Stomach (tissue), 9 donors: ENCODE results near the gene MRTO4. TPM values are rescaled to one million over a fixed set of nuclear protein-coding genes. Genes with fewer than 3 reads are reported as not detected.

Source experiments
- DNase-seq, 2 donors: peaks; one replicate each; pipeline versions ENCODE4 v3.0.0 to v3.0.0-alpha.2; 2013 to 2019
- H3K27ac ChIP-seq, 5 donors: fragments of 200-600 bp in 4 of 5; sonication (generic) in 4 of 5; one replicate each; pipeline ENCODE4 v1.5.1; 2013 to 2019; ENCODE audit warnings: mild to moderate bottlenecking in 1 of 5, moderate library complexity in 1 of 5
- H3K27me3 ChIP-seq, 3 donors: fragments of 200-600 bp; sonication (generic); one replicate each; pipeline ENCODE4 v1.5.1; 2017 to 2019; ENCODE audit warnings: mixed run types in 1 of 3
- H3K36me3 ChIP-seq, 4 donors: fragments of 200-600 bp; sonication (generic); 1 replicate in 3 of 4; 2 replicates in 1 of 4; pipeline ENCODE4 v1.5.1; 2016 to 2019
- H3K4me1 ChIP-seq, 4 donors: fragments of 200-600 bp; sonication (generic); one replicate each; pipeline ENCODE4 v1.5.1; 2016 to 2019
- H3K4me3 ChIP-seq, 4 donors: fragments of 200-600 bp; sonication (generic) in 3 of 4; one replicate each; pipeline ENCODE4 v1.5.1; 2016 to 2019; ENCODE audit warnings: mild to moderate bottlenecking in 1 of 4
- H3K9me3 ChIP-seq, 4 donors: fragments of 200-600 bp; sonication (generic); one replicate each; pipeline ENCODE4 v1.5.1; 2016 to 2019
- EP300 ChIP-seq: sonication (generic); formaldehyde crosslinking; IDR thresholded peaks from one replicate; pipeline ENCODE4 v1.6.1; 2017; ENCODE audit warnings: antibody characterized with exemption
- POLR2A ChIP-seq, 4 donors: fragments of 450-650 bp; IDR thresholded peaks; one replicate each; pipeline ENCODE4 v1.6.1; 2016; ENCODE audit warnings: antibody characterized with exemption in 4 of 4, control low read depth in 2 of 4, mild to moderate bottlenecking in 1 of 4, moderate library complexity in 1 of 4
- POLR2AphosphoS5 ChIP-seq, 3 donors: sonication (generic); formaldehyde crosslinking; IDR thresholded peaks; one replicate each; pipeline ENCODE4 v1.6.1; 2016; ENCODE audit warnings: antibody characterized with exemption in 3 of 3
- WGBS, 5 donors: extraction: QIAGEN DNeasy Blood & Tissue Kit in 3 of 5; methylation state at CpG; one replicate each; pipeline versions ENCODE4 v1.1.5 to v1.1.7; 2013 to 2018; 5-methylcytosine and 5-hydroxymethylcytosine counted together
- intact Hi-C: fragments of 100-400 bp; cut with DNase I; formaldehyde crosslinking; loops from one replicate; pipeline ENCODE4 v1.15.1; 2023; ENCODE audit warnings: low total_unique reads
- polyA plus RNA-seq, 3 donors: library from polyadenylated mRNA; stranded (reverse); fragments of 200-250 nt; gene quantifications; one replicate each; pipeline ENCODE4 v1.2.3, GENCODE V29; 2013
- total RNA-seq, 5 donors: library from RNA; depleted of rRNA; stranded (reverse); fragments of >200 nt; gene quantifications; one replicate each; pipeline versions ENCODE4 v1.1.0 to v1.2.3, GENCODE V29; 2014 to 2016
- TF ChIP-seq, protein P1 (sequence below), 7 experiments: fragments of 450-650 bp in 4 of 7; fragments of 200-600 bp in 3 of 7; sonication (generic) in 3 of 7; IDR thresholded peaks; one replicate each; pipeline ENCODE4 v1.5.1; 2016 to 2019; ENCODE audit warnings: antibody characterized with exemption in 7 of 7, control low read depth in 2 of 7, mild to moderate bottlenecking in 1 of 7
- donor health status: healthy with polysubstance abuse.
- donor health status: Bipolar disorder and iron deficiency.
- donor health status: healthy.

MRTO4 gene
- total and polyA plus RNA-seq, 8 donors: 1.8 to 46.7 (median 17.0) TPM

DNA sequence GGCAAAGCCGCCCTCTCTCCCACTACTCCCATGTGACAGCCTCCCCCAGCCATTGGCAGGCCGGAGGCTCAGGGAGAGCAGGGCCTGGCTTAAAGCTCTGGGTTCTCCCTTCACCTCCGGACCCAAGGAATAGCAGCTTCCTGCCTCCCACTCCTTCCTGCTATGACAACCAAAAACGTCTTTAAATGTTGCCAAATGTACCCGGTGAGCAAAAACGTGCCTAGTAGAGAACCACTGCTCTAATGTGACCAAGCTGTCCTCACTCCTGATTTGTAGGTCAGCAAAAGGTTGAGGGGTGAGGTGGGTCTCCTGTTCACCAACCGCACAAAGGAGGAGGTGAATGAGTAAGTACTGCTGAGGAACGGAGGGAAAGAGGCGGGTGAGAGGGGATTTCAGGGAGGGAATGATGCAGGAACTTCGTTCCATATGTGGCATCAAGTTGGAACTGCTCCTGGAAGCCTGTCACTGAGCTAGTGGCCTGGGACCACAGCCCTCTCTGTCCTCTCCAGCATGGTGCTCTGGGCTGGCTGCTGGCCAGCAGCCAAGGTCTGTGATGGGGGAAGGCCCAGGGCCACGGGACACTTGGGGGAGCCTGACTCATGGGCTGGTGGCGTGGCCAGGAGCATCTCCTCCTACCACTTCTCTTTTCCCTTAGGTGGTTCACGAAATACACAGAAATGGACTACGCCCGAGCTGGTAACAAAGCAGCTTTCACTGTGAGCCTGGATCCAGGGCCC is 5.7 kb downstream of the MRTO4 start:
- H3K9me3 ChIP-seq: no peaks in the 10 kb centered on the region
- H3K36me3 ChIP-seq: peaks cover 46 to 77% (median 64%) of the 10 kb centered on the region in 4 donors
- no peak for TF ChIP-seq POLR2AphosphoS5 (IDR thresholded peaks at IDR 0.05)
- DNase-seq: no peak
- intact Hi-C loops: no loop called here
- peaks cover 15 to 29% (median 22%) of the 10 kb centered on the region in 4 donors for H3K4me1 ChIP-seq
- H3K4me3 ChIP-seq: no peak overlapping the region
- WGBS, 5 donors: 68 to 81% (median 73%) methylated on average over 13 to 15 of the region's 15 CpGs
- H3K27ac ChIP-seq: no peak overlapping the region
- no peaks in the 10 kb centered on the region for H3K27me3 ChIP-seq

GRCh38 chr1:19258353-19258752 is 6.7 kb downstream of the MRTO4 start:
- H3K36me3 ChIP-seq: peaks cover 46 to 83% (median 64%) of the 10 kb centered on the region in 4 donors
- H3K4me1 ChIP-seq: peaks cover 5 to 19% (median 12%) of the 10 kb centered on the region in 4 donors
- no peak for DNase-seq
- TF ChIP-seq EP300 (no peak), POLR2AphosphoS5 (IDR thresholded peaks at IDR 0.05) (no peak), POLR2A (IDR thresholded peaks at IDR 0.05) (no peak)
- TF ChIP-seq, protein P1, sequence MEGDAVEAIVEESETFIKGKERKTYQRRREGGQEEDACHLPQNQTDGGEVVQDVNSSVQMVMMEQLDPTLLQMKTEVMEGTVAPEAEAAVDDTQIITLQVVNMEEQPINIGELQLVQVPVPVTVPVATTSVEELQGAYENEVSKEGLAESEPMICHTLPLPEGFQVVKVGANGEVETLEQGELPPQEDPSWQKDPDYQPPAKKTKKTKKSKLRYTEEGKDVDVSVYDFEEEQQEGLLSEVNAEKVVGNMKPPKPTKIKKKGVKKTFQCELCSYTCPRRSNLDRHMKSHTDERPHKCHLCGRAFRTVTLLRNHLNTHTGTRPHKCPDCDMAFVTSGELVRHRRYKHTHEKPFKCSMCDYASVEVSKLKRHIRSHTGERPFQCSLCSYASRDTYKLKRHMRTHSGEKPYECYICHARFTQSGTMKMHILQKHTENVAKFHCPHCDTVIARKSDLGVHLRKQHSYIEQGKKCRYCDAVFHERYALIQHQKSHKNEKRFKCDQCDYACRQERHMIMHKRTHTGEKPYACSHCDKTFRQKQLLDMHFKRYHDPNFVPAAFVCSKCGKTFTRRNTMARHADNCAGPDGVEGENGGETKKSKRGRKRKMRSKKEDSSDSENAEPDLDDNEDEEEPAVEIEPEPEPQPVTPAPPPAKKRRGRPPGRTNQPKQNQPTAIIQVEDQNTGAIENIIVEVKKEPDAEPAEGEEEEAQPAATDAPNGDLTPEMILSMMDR (IDR thresholded peaks at IDR 0.05): no peak
- intact Hi-C loops: no loop called here
- 90 to 93% (median 92%) methylated on average over 2 to 10 of the region's 10 CpGs for WGBS, 5 donors
- no peak overlapping the region for H3K4me3 ChIP-seq
- H3K9me3 ChIP-seq: no peaks in the 10 kb centered on the region
- no peaks in the 10 kb centered on the region for H3K27me3 ChIP-seq
- H3K27ac ChIP-seq: no peak overlapping the region

DNA sequence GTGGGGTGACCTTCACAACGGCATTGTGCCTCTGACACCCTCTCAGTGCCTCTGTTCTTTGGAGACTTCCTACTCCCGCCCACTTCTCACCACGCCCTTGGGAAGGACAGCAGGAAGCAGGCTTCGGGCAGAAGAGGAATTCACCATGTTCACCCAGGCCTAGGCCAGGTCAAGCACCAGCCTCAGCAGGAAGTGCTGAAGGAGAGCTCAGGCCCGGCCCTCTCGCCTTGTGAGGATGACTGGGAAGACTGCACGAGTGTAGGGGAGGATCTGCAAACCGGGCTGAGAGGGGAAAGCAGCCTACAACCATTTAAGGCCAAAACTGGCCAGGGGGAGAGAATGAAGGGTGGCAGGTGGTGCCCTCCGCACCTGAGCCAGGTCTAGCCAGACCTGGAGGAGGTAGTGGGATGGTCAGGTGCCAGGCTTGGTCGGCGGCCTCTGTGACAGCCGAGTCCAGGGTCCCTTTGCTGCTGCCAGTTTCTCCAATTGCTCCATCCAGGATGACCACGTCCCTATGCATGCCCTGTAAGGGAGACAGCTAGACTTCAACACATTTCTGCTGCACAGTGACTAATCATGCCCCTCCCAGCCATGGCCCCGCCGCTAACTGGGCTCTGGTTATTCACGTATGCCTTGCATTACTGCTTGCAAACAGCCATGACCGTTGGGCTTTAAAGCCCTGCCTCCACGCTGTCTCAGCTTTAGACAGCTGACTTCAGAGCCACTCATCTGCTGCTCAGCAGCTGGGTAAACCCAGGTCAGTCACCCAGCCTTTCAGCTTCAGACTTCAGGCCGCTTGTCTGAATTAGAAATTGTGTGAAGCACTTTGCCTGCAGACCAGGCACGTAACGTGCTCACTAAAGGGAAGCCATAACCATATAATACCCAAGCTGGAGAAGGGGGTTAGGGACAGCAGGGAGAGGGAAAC is 8.9 kb downstream of the MRTO4 start:
- H3K9me3 ChIP-seq: no peaks in the 10 kb centered on the region
- no peak overlapping the region for H3K4me3 ChIP-seq
- H3K36me3 ChIP-seq: peaks cover 46 to 81% (median 57%) of the 10 kb centered on the region in 4 donors
- peak; percentile 32 to 50 for DNase-seq
- TF ChIP-seq POLR2AphosphoS5 (IDR thresholded peaks at IDR 0.05): peak in 1 of 3 donors; percentile 38
- TF ChIP-seq EP300: no peak
- intact Hi-C loops: no loop called here
- peak overlapping the region; percentile 25 to 57 (median 38) for H3K27ac ChIP-seq
- WGBS, 5 donors: 67 to 70% (median 68%) methylated on average over 20 to 21 of the region's 21 CpGs
- H3K4me1 ChIP-seq: peaks cover 0 to 9% (median 2%) of the 10 kb centered on the region in 4 donors
- no peaks in the 10 kb centered on the region for H3K27me3 ChIP-seq

GRCh38 chr1:19262047-19262446 is 10.4 kb downstream of the MRTO4 start:
- Histone ChIP-seq H3K4me1 (peaks cover 0 to 9% (median 2%) of the 10 kb centered on the region in 4 donors), H3K27me3 (no peaks in the 10 kb centered on the region), H3K4me3 (no peak overlapping the region), H3K36me3 (peaks cover 41 to 81% (median 54%) of the 10 kb centered on the region in 4 donors), H3K9me3 (no peaks in the 10 kb centered on the region), H3K27ac (no peak overlapping the region)
- DNase-seq: no peak
- intact Hi-C loops: no loop called here
- WGBS, 5 donors: 74 to 84% (median 84%) methylated on average over 5 of the region's 5 CpGs
- TF ChIP-seq POLR2AphosphoS5 (IDR thresholded peaks at IDR 0.05) (no peak), EP300 (no peak), POLR2A (IDR thresholded peaks at IDR 0.05) (no peak)
- TF ChIP-seq, protein P1 (IDR thresholded peaks at IDR 0.05): no peak

DNA sequence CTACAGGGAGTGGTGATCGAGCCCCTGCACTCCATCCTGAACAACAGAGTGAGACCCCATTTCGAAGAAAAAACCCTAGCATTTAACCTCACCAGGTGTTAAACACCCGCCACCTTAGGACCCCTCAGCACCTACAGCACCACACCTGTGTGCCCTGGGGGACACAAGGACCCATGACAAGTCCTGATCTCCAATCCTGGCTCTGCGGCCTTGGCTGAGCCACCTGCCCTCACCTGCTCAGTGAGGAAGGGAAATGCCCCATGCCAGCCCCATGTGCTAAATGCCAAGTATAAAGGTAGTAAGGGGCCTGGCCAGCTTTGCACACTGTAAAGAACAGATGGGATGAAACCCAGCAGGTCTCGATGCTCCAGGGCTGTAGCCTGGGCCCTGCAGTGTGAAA is 11.1 kb downstream of the MRTO4 start:
- H3K27ac ChIP-seq: no peak overlapping the region
- DNase-seq: no peak
- no peaks in the 10 kb centered on the region for H3K27me3 ChIP-seq
- intact Hi-C loops: no loop called here
- 80 to 93% (median 90%) methylated on average over 5 of the region's 5 CpGs for WGBS, 5 donors
- H3K9me3 ChIP-seq: no peaks in the 10 kb centered on the region
- no peak overlapping the region for H3K4me3 ChIP-seq
- TF ChIP-seq EP300 (no peak), POLR2AphosphoS5 (IDR thresholded peaks at IDR 0.05) (no peak)
- H3K36me3 ChIP-seq: peaks cover 34 to 77% (median 48%) of the 10 kb centered on the region in 4 donors
- H3K4me1 ChIP-seq: peaks cover 0 to 9% (median 2%) of the 10 kb centered on the region in 4 donors
